Peyer's patch (tissue), 4 donors: ENCODE data around the gene PRR35.

ENCODE experiments used
- CTCF ChIP-seq, 6 experiments: fragments of 450-650 bp in 4 of 6; fragments of 200-600 bp in 2 of 6; sonication (generic) in 1 of 6; IDR thresholded peaks; one replicate each; pipeline ENCODE4 v1.5.1; 2017 to 2019; ENCODE audit warnings: antibody characterized with exemption in 6 of 6, mild to moderate bottlenecking in 3 of 6, moderate library complexity in 1 of 6
- POLR2A ChIP-seq, 2 donors: fragments of 450-650 bp; IDR thresholded peaks; one replicate each; pipeline ENCODE4 v1.5.1; 2017; ENCODE audit warnings: antibody characterized with exemption in 2 of 2, mild to moderate bottlenecking in 2 of 2, moderate library complexity in 2 of 2

- TF ChIP-seq CTCF (IDR thresholded peaks at IDR 0.05) (no peak), POLR2A (IDR thresholded peaks at IDR 0.05) (no peak)
Observed at GRCh38 chr16:552171-552570, 8.0 kb upstream of the PRR35 start.
